K562 (cell line): ENCODE measurements around the gene SORT1. TPM values are rescaled to one million over a fixed set of nuclear protein-coding genes. Genes with fewer than 3 reads are reported as not detected.

Experiments
- CAMTA2 ChIP-seq: fragments of 250-450 bp; sonication (Bioruptor Pico); conservative IDR thresholded peaks from 2 replicates; pipeline ENCODE4 v1.5.1; 2022
- CBX8 ChIP-seq: fragments of 200-600 bp; sonication (generic); IDR thresholded peaks from 2 replicates; pipeline ENCODE4 v1.6.1; 2012; ENCODE audit warnings: borderline replicate concordance, mixed run types, low read depth, mild to moderate bottlenecking, moderate library complexity, mixed read lengths, low read length, control low read depth, inconsistent platforms; ENCODE audit not compliant: poor library complexity, severe bottlenecking; ENCODE audit errors: extremely low read depth
- HLTF ChIP-seq: fragments of 450-650 bp; IDR thresholded peaks from 2 replicates; pipeline ENCODE4 v1.6.1; 2016
- MGA ChIP-seq: fragments of 450-650 bp; IDR thresholded peaks from 2 replicates; pipeline ENCODE4 v1.6.1; 2016; ENCODE audit warnings: mild to moderate bottlenecking, moderate library complexity
- SAFB2 ChIP-seq: fragments of 200-400 bp; formaldehyde crosslinking; IDR thresholded peaks from 2 replicates; pipeline ENCODE4 v1.6.1; 2018; ENCODE audit warnings: borderline replicate concordance, low read length, low read depth, moderate library complexity; ENCODE audit not compliant: severe bottlenecking
- SMAD4 ChIP-seq: fragments of 250-450 bp; sonication (Bioruptor Pico); conservative IDR thresholded peaks from 2 replicates; pipeline ENCODE4 v1.8.0; 2021; ENCODE audit warnings: inconsistent platforms, mild to moderate bottlenecking, moderate library complexity
- SP1 ChIP-seq: sonication (generic); formaldehyde crosslinking; IDR thresholded peaks from 2 replicates; pipeline ENCODE4 v1.8.1; 2022; ENCODE audit warnings: mild to moderate bottlenecking, missing genetic modification reagents
- TBP ChIP-seq: optimal IDR thresholded peaks from 2 replicates; pipeline ENCODE3; 2011; ENCODE audit warnings: low read depth, low read length, improper control_type of control experiment
- TCF3 ChIP-seq: sonication (generic); formaldehyde crosslinking; IDR thresholded peaks from 2 replicates; pipeline ENCODE4 v1.4.0; 2020; ENCODE audit warnings: mild to moderate bottlenecking, missing genetic modification reagents
- ZBTB1 ChIP-seq: sonication (generic); formaldehyde crosslinking; IDR thresholded peaks from 2 replicates; pipeline ENCODE4 v1.8.1; 2023; ENCODE audit warnings: missing genetic modification reagents, low read depth, mild to moderate bottlenecking, borderline replicate concordance
- polyA plus RNA-seq, 8 experiments: library from polyadenylated mRNA; depleted of rRNA in 4 of 8; stranded (reverse) in 5 of 8; unstranded in 3 of 8; fragments of >200 nt; fragmentation: Nextera tagmentation in 2 of 8; fragmentation: Illumina TruSeq in 1 of 8; extraction: Ambion mirVana in 2 of 8; extraction: Trizol in 1 of 8; gene quantifications; 2 replicates each; pipeline versions ENCODE4 v1.2.1 to v1.2.3, GENCODE V29; 2011 to 2014; ENCODE audit warnings: inconsistent platforms in 1 of 8, missing spikeins in 1 of 8
- total RNA-seq, 7 experiments: library from RNA; depleted of rRNA in 6 of 7; stranded (reverse); fragments of >200 nt in 6 of 7; fragmentation: Illumina TruSeq in 2 of 7; extraction: Trizol in 2 of 7; gene quantifications; 2 replicates each; pipeline versions ENCODE4 v1.2.1 to v1.2.3, GENCODE V29; 2011 to 2021; ENCODE audit warnings: low replicate concordance in 1 of 7
- TF ChIP-seq, protein P1 (sequence below): fragments of 250-450 bp; sonication (Bioruptor Pico); IDR thresholded peaks from 2 replicates; pipeline ENCODE4 v1.8.0; 2021; ENCODE audit warnings: mild to moderate bottlenecking, moderate library complexity
- TF ChIP-seq, protein P2 (sequence below), 3 experiments: IDR thresholded peaks in 2 of 3; conservative IDR thresholded peaks in 1 of 3; 2 replicates each; pipeline ENCODE4 v1.5.1; 2011 to 2012; ENCODE audit warnings: low read length in 3 of 3, mild to moderate bottlenecking in 3 of 3, control low read depth in 2 of 3, improper control_type of control experiment in 1 of 3, inconsistent platforms in 1 of 3, low read depth in 1 of 3, mixed read lengths in 1 of 3, moderate library complexity in 1 of 3; ENCODE audit not compliant: insufficient read depth in 2 of 3

Gene SORT1
- total and polyA plus RNA-seq, 9 of the 15 experiments (the other 6 are each of a cell fraction or from before 2014, with no cell fraction given): 27.4 to 112 (median 65.0) TPM

GRCh38 chr1:109388884-109389637, 8.7 kb downstream of the SORT1 start (continued):
- peak; percentile 57; the same call in 1 of the 2 replicates for TF ChIP-seq MGA
- TF ChIP-seq SP1 (CRISPR knock-in tag): 0 out of 2 replicates have a peak, but pooled peaks have one; percentile 1
- TF ChIP-seq, protein P1, sequence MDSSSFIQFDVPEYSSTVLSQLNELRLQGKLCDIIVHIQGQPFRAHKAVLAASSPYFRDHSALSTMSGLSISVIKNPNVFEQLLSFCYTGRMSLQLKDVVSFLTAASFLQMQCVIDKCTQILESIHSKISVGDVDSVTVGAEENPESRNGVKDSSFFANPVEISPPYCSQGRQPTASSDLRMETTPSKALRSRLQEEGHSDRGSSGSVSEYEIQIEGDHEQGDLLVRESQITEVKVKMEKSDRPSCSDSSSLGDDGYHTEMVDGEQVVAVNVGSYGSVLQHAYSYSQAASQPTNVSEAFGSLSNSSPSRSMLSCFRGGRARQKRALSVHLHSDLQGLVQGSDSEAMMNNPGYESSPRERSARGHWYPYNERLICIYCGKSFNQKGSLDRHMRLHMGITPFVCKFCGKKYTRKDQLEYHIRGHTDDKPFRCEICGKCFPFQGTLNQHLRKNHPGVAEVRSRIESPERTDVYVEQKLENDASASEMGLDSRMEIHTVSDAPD: no peak
- no peak for TF ChIP-seq SAFB2
- no peak for TF ChIP-seq ZBTB1
- peak; percentile 24; the same call in 1 of the 2 replicates for TF ChIP-seq SMAD4 (CRISPR knock-in tag)
- TF ChIP-seq TBP: no peak
- no peak for TF ChIP-seq HLTF
- TF ChIP-seq CAMTA2 (CRISPR knock-in tag): 0 out of 2 replicates have a peak, but pooled peaks have one; percentile 4
- peak; percentile 77 for TF ChIP-seq TCF3 (CRISPR knock-in tag)
- TF ChIP-seq, protein P2, sequence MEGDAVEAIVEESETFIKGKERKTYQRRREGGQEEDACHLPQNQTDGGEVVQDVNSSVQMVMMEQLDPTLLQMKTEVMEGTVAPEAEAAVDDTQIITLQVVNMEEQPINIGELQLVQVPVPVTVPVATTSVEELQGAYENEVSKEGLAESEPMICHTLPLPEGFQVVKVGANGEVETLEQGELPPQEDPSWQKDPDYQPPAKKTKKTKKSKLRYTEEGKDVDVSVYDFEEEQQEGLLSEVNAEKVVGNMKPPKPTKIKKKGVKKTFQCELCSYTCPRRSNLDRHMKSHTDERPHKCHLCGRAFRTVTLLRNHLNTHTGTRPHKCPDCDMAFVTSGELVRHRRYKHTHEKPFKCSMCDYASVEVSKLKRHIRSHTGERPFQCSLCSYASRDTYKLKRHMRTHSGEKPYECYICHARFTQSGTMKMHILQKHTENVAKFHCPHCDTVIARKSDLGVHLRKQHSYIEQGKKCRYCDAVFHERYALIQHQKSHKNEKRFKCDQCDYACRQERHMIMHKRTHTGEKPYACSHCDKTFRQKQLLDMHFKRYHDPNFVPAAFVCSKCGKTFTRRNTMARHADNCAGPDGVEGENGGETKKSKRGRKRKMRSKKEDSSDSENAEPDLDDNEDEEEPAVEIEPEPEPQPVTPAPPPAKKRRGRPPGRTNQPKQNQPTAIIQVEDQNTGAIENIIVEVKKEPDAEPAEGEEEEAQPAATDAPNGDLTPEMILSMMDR (IDR thresholded peaks at IDR 0.05 in 2 of 3, conservative IDR thresholded peaks at IDR 0.05 in 1 of 3; ENCODE audit: insufficient read depth in 2 of 3, low read depth in 1 of 3, low read length in 3 of 3): no peak
- TF ChIP-seq CBX8: no peak
